ENCODE results near the gene ZNF276.
"Not testable (repeated sequence)": the region's sequence is repeated elsewhere in the genome, so short reads cannot be mapped to it uniquely, and the experiment has no call there.

The ZNF276 gene

GRCh38 chr16:89695875-89696669 is 25.3 kb upstream of the ZNF276 start:
- no peak for DNase-seq

GRCh38 chr16:89696670-89697128 is 24.6 kb upstream of the ZNF276 start:
- peak; percentile 30 for DNase-seq

GRCh38 chr16:89697161-89697615 is 24.1 kb upstream of the ZNF276 start:
- no peak for DNase-seq

GRCh38 chr16:89697616-89698331 is 23.6 kb upstream of the ZNF276 start:
- no peak for DNase-seq

- DNase-seq: not testable (repeated sequence)
These were observed 22.6 kb upstream of the ZNF276 start for GRCh38 chr16:89698717-89699116.

- DNase-seq: not testable (repeated sequence)
These were observed 21.7 kb upstream of the ZNF276 start for GRCh38 chr16:89699629-89700099.

GRCh38 chr16:89700100-89700648 is 21.2 kb upstream of the ZNF276 start:
- DNase-seq: peak; percentile 95

- DNase-seq: peak; percentile 49
These were observed 20.5 kb upstream of the ZNF276 start for GRCh38 chr16:89700649-89701424.

- peak; percentile 97 for DNase-seq
These were observed 19.6 kb upstream of the ZNF276 start, which contains the start of gene SPATA2L for GRCh38 chr16:89701425-89702406. TSS of gene SPATA2L (minus strand) at chr16:89701705. CDS start at chr16:89701232, 473 bp downstream.

- no peak for DNase-seq
These were observed 17.1 kb upstream of the ZNF276 start for GRCh38 chr16:89704281-89704680.

GRCh38 chr16:89705006-89705405 is 16.3 kb upstream of the ZNF276 start:
- no peak for DNase-seq

- no peak for DNase-seq
These were observed 14.6 kb upstream of the ZNF276 start for GRCh38 chr16:89706518-89707260.

GRCh38 chr16:89707695-89708094 is 13.6 kb upstream of the ZNF276 start:
- DNase-seq: no peak

GRCh38 chr16:89708481-89708931 is 12.8 kb upstream of the ZNF276 start:
- DNase-seq: no peak

- DNase-seq: no peak
These were observed 12.2 kb upstream of the ZNF276 start for GRCh38 chr16:89709166-89709565.

- no peak for DNase-seq
These were observed 11.5 kb upstream of the ZNF276 start for GRCh38 chr16:89709716-89710432.

GRCh38 chr16:89710709-89711564 is 10.4 kb upstream of the ZNF276 start:
- DNase-seq: no peak

- peak; percentile 38 for DNase-seq
These were observed 9.6 kb upstream of the ZNF276 start for GRCh38 chr16:89711601-89712273.
